ENCODE data around the gene CDH4.

Gene CDH4

GRCh38 chr20:61777773-61778494 lies 525.9 kb downstream of the CDH4 start:
- no peaks in the 10 kb centered on the region for H3K9me3 ChIP-seq (ENCODE audit: insufficient read depth, low read length)
- no peak overlapping the region for H3K27ac ChIP-seq (ENCODE audit: low read depth, low read length)
- H3K9ac ChIP-seq (ENCODE audit: low read length), result no peak overlapping the region
- H3K9me2 ChIP-seq (replicated peaks; ENCODE audit: insufficient read depth, low read length), result no peaks in the 10 kb centered on the region
- no peaks in the 10 kb centered on the region for H3K36me3 ChIP-seq (ENCODE audit: low read length)
- TF ChIP-seq CTCF (IDR thresholded peaks at IDR 0.05; ENCODE audit: insufficient read depth, low read length, poor library complexity, severe bottlenecking), result no peak
- no peak for TF ChIP-seq EZH2phosphoT487 (conservative IDR thresholded peaks at IDR 0.05; ENCODE audit: low read length)
- no peak overlapping the region for H2AFZ ChIP-seq (ENCODE audit: low read depth, low read length, severe bottlenecking)
- no peak overlapping the region for H3K4me2 ChIP-seq (ENCODE audit: low read depth, low read length, poor library complexity, severe bottlenecking)
- H3F3A ChIP-seq (ENCODE audit: insufficient read depth), result no peaks in the 10 kb centered on the region
- H3K4me3 ChIP-seq (ENCODE audit: insufficient read depth, low read length, poor library complexity, severe bottlenecking), result no peak overlapping the region
- H3K79me2 ChIP-seq (ENCODE audit: insufficient read depth, low read length), result no peaks in the 10 kb centered on the region
- no peaks in the 10 kb centered on the region for H4K20me1 ChIP-seq (ENCODE audit: low read depth, low read length)
- H3K27me3 ChIP-seq (ENCODE audit: low read length), result no peaks in the 10 kb centered on the region

- Histone ChIP-seq H3K9me2 (replicated peaks; ENCODE audit: insufficient read depth, low read length) (no peaks in the 10 kb centered on the region), H3K27ac (ENCODE audit: low read depth, low read length) (no peak overlapping the region), H3K36me3 (ENCODE audit: low read length) (no peaks in the 10 kb centered on the region), H4K20me1 (ENCODE audit: low read depth, low read length) (no peaks in the 10 kb centered on the region), H3K4me3 (ENCODE audit: insufficient read depth, low read length, poor library complexity, severe bottlenecking) (no peak overlapping the region), H3K79me2 (ENCODE audit: insufficient read depth, low read length) (no peaks in the 10 kb centered on the region), H3K27me3 (ENCODE audit: low read length) (no peaks in the 10 kb centered on the region), H2AFZ (ENCODE audit: low read depth, low read length, severe bottlenecking) (no peak overlapping the region), H3K9ac (ENCODE audit: low read length) (no peak overlapping the region), H3F3A (ENCODE audit: insufficient read depth) (no peaks in the 10 kb centered on the region), H3K9me3 (ENCODE audit: insufficient read depth, low read length) (no peaks in the 10 kb centered on the region), H3K4me2 (ENCODE audit: low read depth, low read length, poor library complexity, severe bottlenecking) (no peak overlapping the region)
- TF ChIP-seq CTCF (IDR thresholded peaks at IDR 0.05; ENCODE audit: insufficient read depth, low read length, poor library complexity, severe bottlenecking), result no peak
- TF ChIP-seq EZH2phosphoT487 (conservative IDR thresholded peaks at IDR 0.05; ENCODE audit: low read length), result no peak
Measured at GRCh38 chr20:61778495-61778863, 526.4 kb downstream of the CDH4 start.

DNA sequence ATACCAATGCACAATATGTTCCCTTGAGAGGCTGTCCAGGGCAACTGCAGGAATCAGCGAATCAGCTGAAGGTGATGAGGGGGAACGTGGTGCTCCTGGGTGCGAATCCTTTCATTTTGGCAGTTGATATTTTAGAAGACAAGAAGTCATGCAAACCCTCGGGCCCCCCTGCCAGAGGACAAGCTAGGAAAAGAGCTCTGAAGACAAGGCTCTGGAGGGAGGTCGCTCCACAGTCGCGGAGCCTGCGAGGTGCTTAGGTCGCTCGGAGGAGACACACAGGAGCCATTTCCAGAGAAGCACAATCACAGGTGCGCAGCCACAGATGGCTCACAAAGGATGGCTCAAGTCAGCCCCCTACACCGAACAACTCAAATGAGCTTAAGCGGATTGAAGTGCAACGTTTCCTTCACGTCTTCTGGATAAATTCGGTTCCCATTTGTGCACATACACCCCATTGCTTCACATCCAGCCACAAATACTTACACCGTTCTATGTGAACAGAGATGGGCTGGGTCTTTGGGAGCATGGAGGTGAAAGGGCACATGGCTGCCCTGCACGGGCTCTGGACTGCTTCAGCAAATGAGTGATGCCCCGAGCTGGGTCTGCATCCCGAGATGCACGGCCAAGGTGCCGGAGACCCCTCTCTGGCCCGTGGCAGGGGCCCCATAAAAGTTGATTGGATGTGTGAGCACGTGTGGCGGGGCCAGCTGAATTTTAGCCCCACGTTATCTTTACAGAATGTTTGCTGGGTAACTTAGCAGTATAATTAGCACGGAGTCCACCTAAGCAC lies 527.3 kb downstream of the CDH4 start:
- no peak for TF ChIP-seq CTCF (IDR thresholded peaks at IDR 0.05; ENCODE audit: insufficient read depth, low read length, poor library complexity, severe bottlenecking)
- TF ChIP-seq EZH2phosphoT487 (conservative IDR thresholded peaks at IDR 0.05; ENCODE audit: low read length), result no peak
- H3K4me3 ChIP-seq (ENCODE audit: insufficient read depth, low read length, poor library complexity, severe bottlenecking), result no peak overlapping the region
- no peaks in the 10 kb centered on the region for H3K79me2 ChIP-seq (ENCODE audit: insufficient read depth, low read length)
- H4K20me1 ChIP-seq (ENCODE audit: low read depth, low read length), result no peaks in the 10 kb centered on the region
- no peak overlapping the region for H2AFZ ChIP-seq (ENCODE audit: low read depth, low read length, severe bottlenecking)
- H3K9ac ChIP-seq (ENCODE audit: low read length), result no peak overlapping the region
- no peaks in the 10 kb centered on the region for H3K9me3 ChIP-seq (ENCODE audit: insufficient read depth, low read length)
- no peak overlapping the region for H3K4me2 ChIP-seq (ENCODE audit: low read depth, low read length, poor library complexity, severe bottlenecking)
- H3F3A ChIP-seq (ENCODE audit: insufficient read depth), result no peaks in the 10 kb centered on the region
- H3K9me2 ChIP-seq (replicated peaks; ENCODE audit: insufficient read depth, low read length), result no peaks in the 10 kb centered on the region
- no peaks in the 10 kb centered on the region for H3K36me3 ChIP-seq (ENCODE audit: low read length)
- no peaks in the 10 kb centered on the region for H3K27me3 ChIP-seq (ENCODE audit: low read length)
- no peak overlapping the region for H3K27ac ChIP-seq (ENCODE audit: low read depth, low read length)
